Liver (tissue), 9 donors: ENCODE data around the gene FAIM2. TPM values are rescaled to one million over a fixed set of nuclear protein-coding genes. Genes with fewer than 3 reads are reported as not detected.

Experiments used
- DNase-seq: peaks from one replicate; pipeline ENCODE4 v3.0.0-alpha.2; 2017; ENCODE audit warnings: low spot score
- H3K27ac ChIP-seq, 2 donors: one replicate each; pipeline ENCODE4 v1.7.0; 2013; ENCODE audit warnings: inconsistent platforms in 2 of 2, low read length in 2 of 2, control low read depth in 1 of 2, low read depth in 1 of 2, mild to moderate bottlenecking in 1 of 2
- H3K27me3 ChIP-seq, 4 donors: one replicate each; pipeline versions ENCODE4 v1.6.1 to v1.7.0; 2013; ENCODE audit warnings: low read length in 3 of 4, inconsistent platforms in 1 of 4, mild to moderate bottlenecking in 1 of 4, moderate library complexity in 1 of 4; ENCODE audit not compliant: control insufficient read depth in 4 of 4, insufficient read depth in 4 of 4
- H3K36me3 ChIP-seq, 4 donors: one replicate each; pipeline versions ENCODE4 v1.6.1 to v1.7.0; 2013; ENCODE audit warnings: low read length in 3 of 4, mild to moderate bottlenecking in 3 of 4, low read depth in 1 of 4, moderate library complexity in 1 of 4; ENCODE audit not compliant: control insufficient read depth in 4 of 4, insufficient read depth in 3 of 4
- H3K4me1 ChIP-seq, 4 donors: one replicate each; pipeline versions ENCODE4 v1.6.1 to v1.7.0; 2013; ENCODE audit warnings: low read length in 3 of 4, mild to moderate bottlenecking in 3 of 4, moderate library complexity in 1 of 4; ENCODE audit not compliant: control insufficient read depth in 4 of 4, insufficient read depth in 4 of 4
- H3K4me3 ChIP-seq, 3 donors: one replicate each; pipeline versions ENCODE4 v1.6.1 to v1.7.0; 2013; ENCODE audit warnings: low read length in 3 of 3, control low read depth in 1 of 3, low read depth in 1 of 3, mild to moderate bottlenecking in 1 of 3
- H3K9ac ChIP-seq, 2 donors: one replicate each; pipeline ENCODE4 v1.7.0; 2013; ENCODE audit warnings: low read length in 2 of 2, mild to moderate bottlenecking in 2 of 2, moderate library complexity in 2 of 2, control low read depth in 1 of 2, low read depth in 1 of 2
- H3K9me3 ChIP-seq, 4 donors: one replicate each; pipeline versions ENCODE4 v1.6.1 to v1.7.0; 2013; ENCODE audit warnings: low read length in 3 of 4; ENCODE audit not compliant: control insufficient read depth in 4 of 4
- CTCF ChIP-seq: fragments of 150-350 bp; IDR thresholded peaks from 2 replicates; pipeline ENCODE4 v1.5.1; 2017; ENCODE audit warnings: improper control_type of control experiment, low read depth, low read length; ENCODE audit not compliant: missing input control
- EGR1 ChIP-seq, 2 donors: IDR thresholded peaks; 2 replicates each; pipeline ENCODE4 v1.6.1; 2016 to 2018; ENCODE audit warnings: antibody characterized with exemption in 2 of 2, low read depth in 2 of 2
- FOXA1 ChIP-seq: IDR thresholded peaks from 2 replicates; pipeline ENCODE4 v1.6.1; 2016; ENCODE audit warnings: antibody characterized with exemption
- FOXA2 ChIP-seq: IDR thresholded peaks from 2 replicates; pipeline ENCODE4 v1.6.1; 2016; ENCODE audit warnings: antibody characterized with exemption
- GABPA ChIP-seq, 2 donors: IDR thresholded peaks in 1 of 2; conservative IDR thresholded peaks in 1 of 2; 2 replicates each; pipeline ENCODE4 v1.6.1; 2016; ENCODE audit warnings: antibody characterized with exemption in 2 of 2, mild to moderate bottlenecking in 1 of 2, moderate library complexity in 1 of 2
- HNF4G ChIP-seq: IDR thresholded peaks from 2 replicates; pipeline ENCODE4 v1.6.1; 2016; ENCODE audit warnings: antibody characterized with exemption
- JUND ChIP-seq, 2 donors: IDR thresholded peaks; 2 replicates each; pipeline ENCODE4 v1.6.1; 2016; ENCODE audit warnings: antibody characterized with exemption in 2 of 2
- MAX ChIP-seq: IDR thresholded peaks from 2 replicates; pipeline ENCODE4 v1.6.1; 2016; ENCODE audit warnings: antibody characterized with exemption
- NR2F2 ChIP-seq: IDR thresholded peaks from 2 replicates; pipeline ENCODE4 v1.6.1; 2016; ENCODE audit warnings: antibody characterized with exemption
- RAD21 ChIP-seq, 2 donors: IDR thresholded peaks; 2 replicates each; pipeline ENCODE4 v1.6.1; 2016; ENCODE audit warnings: antibody characterized with exemption in 2 of 2, mild to moderate bottlenecking in 2 of 2
- REST ChIP-seq: IDR thresholded peaks from 2 replicates; pipeline ENCODE4 v1.6.1; 2016; ENCODE audit warnings: antibody characterized with exemption, mild to moderate bottlenecking
- RXRA ChIP-seq, 2 donors: IDR thresholded peaks; 2 replicates each; pipeline ENCODE4 v1.6.1; 2017 to 2018; ENCODE audit warnings: antibody characterized with exemption in 2 of 2, mild to moderate bottlenecking in 1 of 2
- SP1 ChIP-seq: IDR thresholded peaks from 2 replicates; pipeline ENCODE4 v1.6.1; 2018; ENCODE audit warnings: antibody characterized with exemption, mild to moderate bottlenecking
- TAF1 ChIP-seq: conservative IDR thresholded peaks from 2 replicates; pipeline ENCODE4 v1.6.1; 2016; ENCODE audit warnings: antibody characterized with exemption, mild to moderate bottlenecking
- YY1 ChIP-seq: IDR thresholded peaks from 2 replicates; pipeline ENCODE4 v1.6.1; 2016; ENCODE audit warnings: antibody characterized with exemption, mild to moderate bottlenecking
- ZBTB33 ChIP-seq: IDR thresholded peaks from 2 replicates; pipeline ENCODE4 v1.6.1; 2016; ENCODE audit warnings: antibody characterized with exemption
- WGBS: extraction: QIAGEN DNeasy Blood & Tissue Kit; methylation state at CpG from one replicate; pipeline ENCODE4 v1.1.7; 2013; 5-methylcytosine and 5-hydroxymethylcytosine counted together
- polyA plus RNA-seq, 2 donors: library from polyadenylated mRNA; stranded (reverse) in 1 of 2; unstranded in 1 of 2; fragments of 200-250 nt in 1 of 2; fragments of >200 nt in 1 of 2; fragmentation: Nextera tagmentation in 1 of 2; extraction: Ambion mirVana in 1 of 2; gene quantifications; one replicate each; pipeline versions ENCODE4 v1.2.1 to v1.2.3, GENCODE V29; 2013 to 2015
- total RNA-seq, 2 donors: library from RNA; depleted of rRNA; stranded (reverse); fragments of >200 nt; gene quantifications; one replicate each; pipeline ENCODE4 v1.2.3, GENCODE V29; 2014
- donor health status: healthy.
- donor health status: healthy.
- donor health status: healthy.
- donor health status: healthy.
- donor health status: healthy.

The FAIM2 gene
- total and polyA plus RNA-seq, 4 donors: 0.06 to 0.23 TPM; not detected in 2

GRCh38 chr12:49842519-49843352 lies 61.0 kb downstream of the FAIM2 start, which contains the start of gene BCDIN3D:
TSS of gene BCDIN3D (minus strand) at chr12:49843106. CDS start at chr12:49843087, 19 bp downstream.
- DNase-seq: peak; percentile 86
- peak within 1 kb of the TSS; percentile 71 to 96 for H3K9ac ChIP-seq
- no peak for TF ChIP-seq CTCF
- peak in 1 of 2 donors; percentile 20 for TF ChIP-seq RXRA (IDR thresholded peaks at IDR 0.05)
- no peak for TF ChIP-seq HNF4G
- peak; percentile 73 for TF ChIP-seq TAF1
- peak; percentile 10 to 42 for TF ChIP-seq RAD21 (IDR thresholded peaks at IDR 0.05)
- TF ChIP-seq GABPA (IDR thresholded peaks at IDR 0.05 in 1 of 2, conservative IDR thresholded peaks at IDR 0.05 in 1 of 2): peak; percentile 82 to 95
- TF ChIP-seq REST: no peak
- peak; percentile 99 to 100 for TF ChIP-seq EGR1 (IDR thresholded peaks at IDR 0.05; ENCODE audit: low read depth in 2 of 2)
- TF ChIP-seq YY1: peak; percentile 98
- TF ChIP-seq FOXA2: no peak
- peak; percentile 67 for TF ChIP-seq SP1
- no peak for TF ChIP-seq NR2F2
- no peak for TF ChIP-seq JUND (IDR thresholded peaks at IDR 0.05)
- TF ChIP-seq MAX: peak; percentile 34
- TF ChIP-seq FOXA1: peak; percentile 40
- peak; percentile 74 for TF ChIP-seq ZBTB33

More at GRCh38 chr12:49842519-49843352, 61.0 kb downstream of the FAIM2 start, which contains the start of gene BCDIN3D:
- Histone ChIP-seq H3K4me1 (peaks cover 2 to 13% (median 10%) of the 10 kb centered on the region in 4 donors), H3K9me3 (no peaks in the 10 kb centered on the region), H3K4me3 (peak within 1 kb of the TSS; percentile 55 to 99 (median 79)), H3K36me3 (no peaks in the 10 kb centered on the region), H3K27ac (peak within 1 kb of the TSS; percentile 90 to 95), H3K27me3 (no peaks in the 10 kb centered on the region)
- under 1% methylated on average over 55 of the region's 55 CpGs for WGBS
